ENCODE results near the gene AVP. TPM values are rescaled to one million over a fixed set of nuclear protein-coding genes. Genes with fewer than 3 reads are reported as not detected.

Gene AVP
- polyA plus RNA-seq, 1 donor from 2014 or later = not detected

GRCh38 chr20:3094848-3095629 lies 10.5 kb upstream of the AVP start:
- H3K9ac ChIP-seq (ENCODE audit: low read length) = no peak overlapping the region
- H3K27me3 ChIP-seq (ENCODE audit: insufficient read depth, low read depth, low read length) = peaks cover 12% of the 10 kb centered on the region
- no peaks in the 10 kb centered on the region for H3K9me2 ChIP-seq (ENCODE audit: insufficient read depth, low read length)
- H2AFZ ChIP-seq (ENCODE audit: low read depth, low read length) = no peak overlapping the region
- H3F3A ChIP-seq (ENCODE audit: insufficient read depth, low read length, poor library complexity, severe bottlenecking) = no peaks in the 10 kb centered on the region
- H4K20me1 ChIP-seq (ENCODE audit: insufficient read depth) = no peaks in the 10 kb centered on the region
- H3K36me3 ChIP-seq (ENCODE audit: insufficient read depth, low read length) = no peaks in the 10 kb centered on the region
- H3K79me2 ChIP-seq (replicated peaks; ENCODE audit: insufficient read depth, low read length) = no peaks in the 10 kb centered on the region
- no peak for TF ChIP-seq SMC3 (conservative IDR thresholded peaks at IDR 0.05; ENCODE audit: poor library complexity)
- TF ChIP-seq POLR2AphosphoS5 (IDR thresholded peaks at IDR 0.05) = no peak
- TF ChIP-seq MXI1 (conservative IDR thresholded peaks at IDR 0.05; ENCODE audit: poor library complexity, severe bottlenecking) = no peak
- TF ChIP-seq RAD21 (conservative IDR thresholded peaks at IDR 0.05) = no peak
- no peak for TF ChIP-seq EP300 (conservative IDR thresholded peaks at IDR 0.05; ENCODE audit: poor library complexity, severe bottlenecking)
- no peak for TF ChIP-seq CTCF (IDR thresholded peaks at IDR 0.05; ENCODE audit: poor library complexity, severe bottlenecking)
- no peak for TF ChIP-seq REST (IDR thresholded peaks at IDR 0.05; ENCODE audit: borderline replicate concordance)
- no peak overlapping the region for H3K4me3 ChIP-seq (ENCODE audit: low read length)
- no peaks in the 10 kb centered on the region for H3K9me3 ChIP-seq (ENCODE audit: low read length)
- H3K27ac ChIP-seq (ENCODE audit: low read length) = no peak overlapping the region
- H3K4me2 ChIP-seq (ENCODE audit: low read length) = no peak overlapping the region

- Histone ChIP-seq H3K9me3 (ENCODE audit: low read length) (no peaks in the 10 kb centered on the region), H3K36me3 (ENCODE audit: insufficient read depth, low read length) (no peaks in the 10 kb centered on the region), H3F3A (ENCODE audit: insufficient read depth, low read length, poor library complexity, severe bottlenecking) (no peaks in the 10 kb centered on the region), H3K79me2 (replicated peaks; ENCODE audit: insufficient read depth, low read length) (no peaks in the 10 kb centered on the region), H3K27me3 (ENCODE audit: insufficient read depth, low read depth, low read length) (peaks cover 12% of the 10 kb centered on the region), H3K9me2 (ENCODE audit: insufficient read depth, low read length) (no peaks in the 10 kb centered on the region), H3K4me2 (ENCODE audit: low read length) (no peak overlapping the region), H4K20me1 (ENCODE audit: insufficient read depth) (no peaks in the 10 kb centered on the region), H3K4me3 (ENCODE audit: low read length) (no peak overlapping the region), H3K27ac (ENCODE audit: low read length) (no peak overlapping the region), H2AFZ (ENCODE audit: low read depth, low read length) (no peak overlapping the region), H3K9ac (ENCODE audit: low read length) (no peak overlapping the region)
- TF ChIP-seq POLR2AphosphoS5 (IDR thresholded peaks at IDR 0.05) = no peak
- no peak for TF ChIP-seq SMC3 (conservative IDR thresholded peaks at IDR 0.05; ENCODE audit: poor library complexity)
- no peak for TF ChIP-seq EP300 (conservative IDR thresholded peaks at IDR 0.05; ENCODE audit: poor library complexity, severe bottlenecking)
- TF ChIP-seq REST (IDR thresholded peaks at IDR 0.05; ENCODE audit: borderline replicate concordance) = no peak
- no peak for TF ChIP-seq RAD21 (conservative IDR thresholded peaks at IDR 0.05)
- TF ChIP-seq CTCF (IDR thresholded peaks at IDR 0.05; ENCODE audit: poor library complexity, severe bottlenecking) = no peak
- TF ChIP-seq TAF1 (IDR thresholded peaks at IDR 0.05; ENCODE audit: low read depth) = no peak
- TF ChIP-seq EZH2 (IDR thresholded peaks at IDR 0.05; ENCODE audit: borderline replicate concordance, insufficient read depth, low read length, poor library complexity, severe bottlenecking) = no peak
- TF ChIP-seq MXI1 (conservative IDR thresholded peaks at IDR 0.05; ENCODE audit: poor library complexity, severe bottlenecking) = no peak
Observed at GRCh38 chr20:3093861-3094361, 9.4 kb upstream of the AVP start.
